B cell (primary cell): ENCODE measurements around the gene APPBP2. TPM values are rescaled to one million over a fixed set of nuclear protein-coding genes. Genes with fewer than 3 reads are reported as not detected.

Experiments used
- ATAC-seq: fragments of 200-7000 bp; cut with Tn5 transposase; one replicate; pipeline ENCODE4 v1.10.0; 2021; ENCODE audit warnings: low read depth, mild to moderate bottlenecking, moderate number of reproducible peaks, moderate library complexity
- CTCF ChIA-PET: fragments of 350-600 bp; sonication (Branson Sonifier 250); formaldehyde crosslinking; loops from one replicate; lab custom pipeline; 2021; ENCODE audit warnings: antibody characterized with exemption, inconsistent platforms; lab: Charles Lee
- POLR2A ChIA-PET: fragments of 350-600 bp; sonication (Branson Sonifier 250); formaldehyde crosslinking; loops from one replicate; lab custom pipeline; 2021; ENCODE audit warnings: antibody characterized with exemption; lab: Charles Lee
- DNase-seq: peaks from one replicate; pipeline ENCODE4 v3.0.0; 2013
- H2AFZ ChIP-seq: 2 replicates; pipeline ENCODE4 v1.6.1; 2012; ENCODE audit warnings: mild to moderate bottlenecking, low read depth, low read length; ENCODE audit not compliant: insufficient read depth, poor library complexity, severe bottlenecking
- H3K27ac ChIP-seq, 2 donors: 1 replicate in 1 of 2; 2 replicates in 1 of 2; pipeline ENCODE4 v1.5.1; 2012 to 2013; ENCODE audit warnings: low read length in 2 of 2, mild to moderate bottlenecking in 2 of 2, moderate library complexity in 1 of 2
- H3K27me3 ChIP-seq, 4 experiments: fragments of 200-600 bp in 1 of 4; sonication (generic) in 1 of 4; replicated peaks in 1 of 4; 1 replicate in 2 of 4; 2 replicates in 2 of 4; pipeline versions ENCODE4 v1.6.1 to v1.7.0; 2013 to 2016; ENCODE audit warnings: low read length in 3 of 4, mild to moderate bottlenecking in 2 of 4, mixed read lengths in 1 of 4, moderate library complexity in 1 of 4; ENCODE audit not compliant: insufficient read depth in 4 of 4, control insufficient read depth in 3 of 4; ENCODE audit errors: control extremely low read depth in 1 of 4
- H3K36me3 ChIP-seq, 2 experiments: replicated peaks in 1 of 2; 1 replicate in 1 of 2; 2 replicates in 1 of 2; pipeline versions ENCODE4 v1.6.1 to v1.7.1; 2013; ENCODE audit warnings: low read length in 1 of 2; ENCODE audit not compliant: insufficient read depth in 2 of 2, control insufficient read depth in 1 of 2; ENCODE audit errors: control extremely low read depth in 1 of 2, extremely low read depth in 1 of 2
- H3K4me1 ChIP-seq, 2 donors: fragments of 200-600 bp in 1 of 2; sonication (generic) in 1 of 2; 1 replicate in 1 of 2; 2 replicates in 1 of 2; pipeline versions ENCODE4 v1.5.1 to v1.6.1; 2013 to 2017; ENCODE audit warnings: low read length in 2 of 2; ENCODE audit not compliant: control insufficient read depth in 2 of 2, insufficient read depth in 2 of 2
- H3K4me2 ChIP-seq: replicated peaks from 2 replicates; pipeline ENCODE3; 2012; ENCODE audit warnings: mild to moderate bottlenecking, low read depth, low read length; ENCODE audit not compliant: poor library complexity, severe bottlenecking
- H3K4me3 ChIP-seq, 5 experiments: fragments of 200-600 bp in 1 of 5; sonication (generic) in 1 of 5; 1 replicate in 3 of 5; 2 replicates in 2 of 5; pipeline versions ENCODE4 v1.5.1 to v1.7.0; 2011 to 2016; ENCODE audit warnings: low read length in 4 of 5, mild to moderate bottlenecking in 4 of 5, low read depth in 2 of 5, control low read depth in 1 of 5, moderate library complexity in 1 of 5; ENCODE audit not compliant: insufficient read depth in 1 of 5; ENCODE audit errors: control extremely low read depth in 1 of 5, extremely low read depth in 1 of 5
- H3K79me2 ChIP-seq: fragments of 200-600 bp; sonication (generic); one replicate; pipeline ENCODE4 v1.6.0; 2016; ENCODE audit warnings: low read length; ENCODE audit not compliant: control insufficient read depth, insufficient read depth
- H3K9ac ChIP-seq: fragments of 200-600 bp; sonication (generic); 2 replicates; pipeline ENCODE4 v1.6.1; 2017; ENCODE audit warnings: mild to moderate bottlenecking, low read length, moderate library complexity
- H3K9me3 ChIP-seq, 3 donors: one replicate each; pipeline versions ENCODE4 v1.6.1 to v1.7.1; 2013; ENCODE audit warnings: low read length in 2 of 3; ENCODE audit not compliant: control insufficient read depth in 2 of 3, insufficient read depth in 1 of 3; ENCODE audit errors: control extremely low read depth in 1 of 3
- H4K20me1 ChIP-seq: 2 replicates; pipeline ENCODE4 v1.6.0; 2012; ENCODE audit warnings: mild to moderate bottlenecking, low read length; ENCODE audit not compliant: insufficient read depth, control insufficient read depth, poor library complexity, severe bottlenecking
- H3K27ac Mint-ChIP-seq: one replicate; pipeline ENCODE4 v1.8.0; 2021; ENCODE audit warnings: mixed read lengths
- H3K27me3 Mint-ChIP-seq: one replicate; pipeline ENCODE4 v1.8.0; 2021; ENCODE audit warnings: mixed read lengths
- H3K4me1 Mint-ChIP-seq: one replicate; pipeline ENCODE4 v1.8.0; 2021; ENCODE audit warnings: mixed read lengths
- H3K4me3 Mint-ChIP-seq: one replicate; pipeline ENCODE4 v1.8.0; 2021; ENCODE audit warnings: mixed read lengths
- H3K9me3 Mint-ChIP-seq: one replicate; pipeline ENCODE4 v1.8.0; 2022; ENCODE audit warnings: mixed read lengths; ENCODE audit not compliant: insufficient read depth
- CTCF ChIP-seq: fragments of 200-600 bp; IDR thresholded peaks from one replicate; pipeline ENCODE4 v1.8.0; 2022; ENCODE audit warnings: antibody characterized with exemption, mild to moderate bottlenecking
- EZH2 ChIP-seq: IDR thresholded peaks from 2 replicates; pipeline ENCODE4 v1.6.1; 2012; ENCODE audit warnings: borderline replicate concordance, low read depth, mild to moderate bottlenecking, moderate library complexity, low read length; ENCODE audit not compliant: insufficient read depth, poor library complexity, severe bottlenecking
- WGBS: methylation state at CpG from one replicate; pipeline ENCODE4 v1.1.5; 2013; ENCODE audit warnings: missing lambda C conversion rate; ENCODE audit not compliant: insufficient coverage; 5-methylcytosine and 5-hydroxymethylcytosine counted together
- intact Hi-C: fragments of 100-400 bp; cut with micrococcal nuclease; formaldehyde crosslinking; loops from one replicate; pipeline ENCODE4 v1.10.0; 2022
- polyA plus RNA-seq: library from polyadenylated mRNA; depleted of rRNA; stranded (reverse); fragments of >200 nt; gene quantifications from 2 replicates; pipeline ENCODE4 v1.2.3, GENCODE V29; 2012
- total RNA-seq, 2 donors: library from RNA; stranded (reverse); fragments of 120-200 nt in 1 of 2; gene quantifications; 1 replicate in 1 of 2; 2 replicates in 1 of 2; pipeline versions ENCODE4 v1.2.3 to v1.2.4, GENCODE V29; 2013 to 2022

The APPBP2 gene
- total and polyA plus RNA-seq, 2 donors (not counting 1 experiment from before 2014, with no cell fraction given) = 6.3 to 38.8 TPM

GRCh38 chr17:60542071-60542470 lies 16.0 kb upstream of the APPBP2 start:
- Histone ChIP-seq H3K27ac (no peak overlapping the region), H3K4me2 (no peak overlapping the region), H3K36me3 (no peaks in the 10 kb centered on the region), H3K4me1 (no peaks in the 10 kb centered on the region), H3K9ac (no peak overlapping the region), H4K20me1 (no peaks in the 10 kb centered on the region), H2AFZ (no peak overlapping the region), H3K79me2 (no peaks in the 10 kb centered on the region), H3K27me3 (no peaks in the 10 kb centered on the region), H3K4me3 (no peak overlapping the region), H3K9me3 (no peaks in the 10 kb centered on the region)
- no peaks in the 10 kb centered on the region for H3K4me1 Mint-ChIP-seq
- H3K27me3 Mint-ChIP-seq = no peaks in the 10 kb centered on the region
- TF ChIP-seq CTCF (no peak), EZH2 (no peak)
- no peak overlapping the region for H3K27ac Mint-ChIP-seq
- no peaks in the 10 kb centered on the region for H3K9me3 Mint-ChIP-seq
- POLR2A ChIA-PET = no interaction called here
- WGBS = 100% methylated on average over 3 of the region's 4 CpGs
- intact Hi-C loops = no loop called here
- no peak overlapping the region for H3K4me3 Mint-ChIP-seq
- CTCF ChIA-PET = no interaction called here
- DNase-seq (no peak), ATAC-seq (no peak)

GRCh38 chr17:60540460-60540859 lies 14.4 kb upstream of the APPBP2 start:
- Histone ChIP-seq H3K4me2 (no peak overlapping the region), H4K20me1 (no peaks in the 10 kb centered on the region), H3K9me3 (no peaks in the 10 kb centered on the region), H3K4me1 (no peaks in the 10 kb centered on the region), H3K27ac (no peak overlapping the region), H3K4me3 (no peak overlapping the region), H3K36me3 (no peaks in the 10 kb centered on the region), H3K9ac (no peak overlapping the region), H3K79me2 (no peaks in the 10 kb centered on the region), H3K27me3 (no peaks in the 10 kb centered on the region), H2AFZ (no peak overlapping the region)
- WGBS = no CpG with 5 or more reads among the region's 1 CpG
- DNase-seq (no peak), ATAC-seq (no peak)
- Mint-ChIP-seq H3K27ac (no peak overlapping the region), H3K9me3 (no peaks in the 10 kb centered on the region), H3K4me1 (no peaks in the 10 kb centered on the region), H3K4me3 (no peak overlapping the region), H3K27me3 (no peaks in the 10 kb centered on the region)
- no peak for TF ChIP-seq CTCF
- TF ChIP-seq EZH2 = no peak
- intact Hi-C loops = no loop called here
- ChIA-PET CTCF (interaction anchor here (0.8 kb wide), 1 partner anchor 29 kb away, joined by 4 read pairs; no protein-coding TSS in a partner anchor), POLR2A (interaction anchor here (0.6 kb wide), 1 partner anchor 1314 kb away, joined by 3 read pairs; no protein-coding TSS in a partner anchor)
